HG02938 (cell line): ENCODE measurements around the gene ULK3.

Experiments
- ATAC-seq: cut with Tn5 transposase; IDR thresholded peaks from one replicate; pipeline ENCODE4 v1.9.1; 2021; ENCODE audit warnings: mild to moderate bottlenecking, moderate library complexity; ENCODE audit not compliant: unreplicated experiment

ULK3 gene

DNA sequence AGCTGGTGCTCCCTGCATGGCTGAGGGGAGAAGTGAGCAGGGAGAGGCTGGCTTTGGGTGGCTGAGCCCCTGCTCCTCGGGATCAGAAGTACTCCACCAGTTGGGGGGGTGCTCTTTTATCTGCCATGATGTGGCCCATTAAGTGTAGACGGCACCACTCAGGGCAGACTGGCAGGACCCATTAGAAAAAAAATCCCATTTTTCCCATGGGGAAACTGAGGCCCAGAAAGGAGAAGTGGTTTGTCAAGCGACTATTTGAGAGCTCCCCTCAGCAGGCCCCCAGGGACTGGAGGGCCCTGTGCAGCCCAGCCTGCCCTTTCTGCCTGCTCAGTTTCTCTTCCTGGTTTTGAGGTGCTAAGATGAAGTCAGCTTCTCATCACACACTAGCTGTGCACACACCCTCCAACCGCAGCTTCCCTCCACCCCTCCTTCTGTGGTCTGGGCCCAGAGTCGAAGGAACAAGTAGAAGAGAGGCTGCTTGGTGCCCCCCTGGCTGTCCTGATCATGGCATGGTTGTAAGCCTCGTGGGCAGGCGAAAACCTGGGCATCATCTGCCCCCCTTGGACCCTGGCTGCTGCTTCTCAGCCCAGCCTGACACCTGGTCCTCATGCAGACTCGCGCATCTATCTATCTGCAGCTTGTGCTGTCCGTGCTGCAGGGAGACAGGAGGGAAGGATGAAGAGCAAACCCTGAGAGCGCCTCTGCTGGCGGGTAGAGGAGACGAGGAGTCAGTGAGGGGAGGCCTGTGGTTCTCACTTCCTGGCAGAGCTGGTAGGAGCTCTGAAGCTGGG is 55.5 kb downstream of the ULK3 start:
- peak; percentile 51 for ATAC-seq

DNA sequence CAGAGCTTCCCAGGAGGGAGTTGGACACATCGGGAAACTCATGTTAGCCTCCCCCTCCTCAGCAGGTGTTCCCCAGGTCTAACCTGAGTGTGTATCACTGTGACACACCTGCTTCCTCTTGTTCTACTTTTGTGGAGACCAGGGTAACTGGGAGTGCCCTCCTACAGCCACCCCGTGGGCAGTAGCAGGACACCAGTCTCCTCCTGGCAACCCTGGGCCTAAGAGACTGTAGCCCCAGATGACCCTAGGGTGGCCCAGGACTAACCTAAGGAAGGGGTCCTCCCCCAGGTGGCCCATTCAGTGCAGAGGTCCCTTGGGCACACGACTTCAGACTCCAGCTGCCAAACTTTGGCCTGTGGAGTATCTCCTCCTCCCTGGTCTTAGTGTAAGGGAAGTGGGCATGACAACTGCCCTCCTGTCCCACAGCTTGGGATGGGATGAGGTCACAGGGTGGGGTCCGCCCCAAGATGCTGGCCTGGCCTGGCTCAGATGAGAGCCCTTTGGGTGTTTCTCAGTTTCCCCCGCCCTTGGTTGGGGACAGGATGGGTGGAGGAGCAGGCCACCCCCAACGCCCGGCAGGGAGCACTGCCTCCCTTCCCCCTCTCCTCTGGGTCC is 56.3 kb downstream of the ULK3 start:
- ATAC-seq, result no peak
